Neural cell (in vitro differentiated cells): ENCODE data around the gene VSIG10. TPM values are rescaled to one million over a fixed set of nuclear protein-coding genes. Genes with fewer than 3 reads are reported as not detected.

ENCODE experiments used
- H2AFZ ChIP-seq: fragments of 200-600, 300-800 bp; sonication (generic), shearing (Covaris generic); 2 replicates; pipeline ENCODE4 v1.6.0; 2014; ENCODE audit warnings: low read depth, mild to moderate bottlenecking, antibody characterized with exemption, low read length, moderate library complexity
- H3F3A ChIP-seq: fragments of 200-600 bp; shearing (Covaris generic); 2 replicates; pipeline ENCODE4 v1.6.1; 2016; ENCODE audit warnings: mild to moderate bottlenecking, moderate library complexity, mixed read lengths, antibody characterized with exemption, low read length; ENCODE audit not compliant: insufficient read depth, poor library complexity, severe bottlenecking
- H3K27ac ChIP-seq: fragments of 200-600, 300-800 bp; sonication (generic), shearing (Covaris generic); 2 replicates; pipeline ENCODE4 v1.5.1; 2014; ENCODE audit warnings: mild to moderate bottlenecking, low read length, moderate library complexity
- H3K27me3 ChIP-seq: fragments of 300-800, 200-600 bp; sonication (generic), shearing (Covaris generic); 2 replicates; pipeline ENCODE4 v1.6.0; 2014; ENCODE audit warnings: mild to moderate bottlenecking, low read depth, low read length, moderate library complexity; ENCODE audit not compliant: insufficient read depth
- H3K36me3 ChIP-seq: fragments of 300-800, 200-600 bp; sonication (generic), shearing (Covaris generic); 2 replicates; pipeline ENCODE4 v1.5.1; 2014; ENCODE audit warnings: mild to moderate bottlenecking, antibody characterized with exemption, low read length, moderate library complexity; ENCODE audit not compliant: insufficient read depth
- H3K4me2 ChIP-seq: fragments of 300-800, 200-600 bp; sonication (generic), shearing (Covaris generic); 2 replicates; pipeline ENCODE4 v1.6.0; 2014; ENCODE audit warnings: mild to moderate bottlenecking, low read length
- H3K4me3 ChIP-seq: fragments of 300-800, 200-600 bp; sonication (generic), shearing (Covaris generic); 2 replicates; pipeline ENCODE4 v1.5.1; 2014; ENCODE audit warnings: mild to moderate bottlenecking, low read length, moderate library complexity
- H3K79me2 ChIP-seq: fragments of 200-600 bp; shearing (Covaris generic); replicated peaks from 2 replicates; pipeline ENCODE4 v1.6.0; 2014; ENCODE audit warnings: mild to moderate bottlenecking, low read length, moderate library complexity; ENCODE audit not compliant: insufficient read depth
- H3K9ac ChIP-seq: fragments of 300-800, 200-600 bp; sonication (generic), shearing (Covaris generic); 2 replicates; pipeline ENCODE4 v1.6.1; 2016; ENCODE audit warnings: mild to moderate bottlenecking, low read length, mixed read lengths
- H3K9me2 ChIP-seq: fragments of 200-600 bp; shearing (Covaris generic); 2 replicates; pipeline ENCODE4 v1.6.1; 2016; ENCODE audit warnings: mild to moderate bottlenecking, low read length, mixed read lengths; ENCODE audit not compliant: insufficient read depth
- H3K9me3 ChIP-seq: fragments of 200-600, 300-800 bp; sonication (generic), shearing (Covaris generic); 2 replicates; pipeline ENCODE4 v1.6.1; 2016; ENCODE audit warnings: mild to moderate bottlenecking, mixed run types, low read length, moderate library complexity, mixed read lengths
- H4K20me1 ChIP-seq: fragments of 200-600 bp; shearing (Covaris generic); 2 replicates; pipeline ENCODE4 v1.6.1; 2016; ENCODE audit warnings: mild to moderate bottlenecking, mixed run types; ENCODE audit not compliant: insufficient read depth
- CTCF ChIP-seq: fragments of 450-650 bp; IDR thresholded peaks from 2 replicates; pipeline ENCODE4 v1.5.1; 2014; ENCODE audit warnings: antibody characterized with exemption, mild to moderate bottlenecking, moderate library complexity; ENCODE audit not compliant: poor library complexity, severe bottlenecking
- EP300 ChIP-seq: fragments of 450-650 bp; conservative IDR thresholded peaks from 2 replicates; pipeline ENCODE4 v1.6.1; 2014; ENCODE audit warnings: antibody characterized with exemption, mild to moderate bottlenecking, moderate library complexity; ENCODE audit not compliant: poor library complexity, severe bottlenecking
- EZH2 ChIP-seq: fragments of 200-600, 300-800 bp; shearing (Covaris generic), sonication (generic); IDR thresholded peaks from 2 replicates; pipeline ENCODE4 v1.6.1; 2014; ENCODE audit warnings: antibody characterized with exemption, low read length, borderline replicate concordance, mild to moderate bottlenecking; ENCODE audit not compliant: insufficient read depth, poor library complexity, severe bottlenecking
- MXI1 ChIP-seq: fragments of 450-650 bp; conservative IDR thresholded peaks from 2 replicates; pipeline ENCODE4 v1.6.1; 2014; ENCODE audit warnings: antibody characterized with exemption, mild to moderate bottlenecking; ENCODE audit not compliant: poor library complexity, severe bottlenecking
- POLR2AphosphoS5 ChIP-seq: IDR thresholded peaks from 2 replicates; pipeline ENCODE4 v1.6.1; 2012
- RAD21 ChIP-seq: fragments of 450-650 bp; conservative IDR thresholded peaks from 2 replicates; pipeline ENCODE4 v1.6.1; 2014; ENCODE audit warnings: antibody characterized with exemption, mild to moderate bottlenecking, moderate library complexity
- REST ChIP-seq: IDR thresholded peaks from 2 replicates; pipeline ENCODE4 v1.6.1; 2012; ENCODE audit warnings: borderline replicate concordance
- SMC3 ChIP-seq: fragments of 450-650 bp; conservative IDR thresholded peaks from 2 replicates; pipeline ENCODE4 v1.6.1; 2014; ENCODE audit warnings: antibody characterized with exemption, mild to moderate bottlenecking, moderate library complexity; ENCODE audit not compliant: poor library complexity
- TAF1 ChIP-seq: IDR thresholded peaks from 2 replicates; pipeline ENCODE4 v1.6.1; 2012; ENCODE audit warnings: low read depth
- polyA plus RNA-seq: library from polyadenylated mRNA; depleted of rRNA; stranded (reverse); fragments of >200 nt; gene quantifications from 2 replicates; pipeline ENCODE4 v1.2.3, GENCODE V29; 2014

Gene VSIG10
- polyA plus RNA-seq, 1 donor from 2014 or later = 2.0 TPM

GRCh38 chr12:118052324-118053070 lies 51.3 kb downstream of the VSIG10 start (continued):
- TF ChIP-seq RAD21 (no peak), EP300 (no peak)

- Histone ChIP-seq H3K4me2 (no peak overlapping the region), H3K27me3 (no peaks in the 10 kb centered on the region), H3F3A (no peaks in the 10 kb centered on the region), H3K36me3 (peaks cover 7% of the 10 kb centered on the region), H3K9ac (no peak overlapping the region), H3K27ac (no peak overlapping the region), H3K9me3 (no peaks in the 10 kb centered on the region), H3K9me2 (no peaks in the 10 kb centered on the region), H2AFZ (no peak overlapping the region), H3K4me3 (no peak overlapping the region), H3K79me2 (peaks cover 11% of the 10 kb centered on the region), H4K20me1 (no peaks in the 10 kb centered on the region)
- no peak for TF ChIP-seq POLR2AphosphoS5
- TF ChIP-seq MXI1 = no peak
These were observed 52.6 kb downstream of the VSIG10 start for GRCh38 chr12:118050972-118051910.

GRCh38 chr12:118046430-118046829 lies 57.4 kb downstream of the VSIG10 start:
- no peak overlapping the region for H3K27ac ChIP-seq
- TF ChIP-seq REST = no peak
- TF ChIP-seq POLR2AphosphoS5 = no peak
- no peak overlapping the region for H3K4me2 ChIP-seq
- peaks cover 7% of the 10 kb centered on the region for H3K36me3 ChIP-seq
- H3K27me3 ChIP-seq = no peaks in the 10 kb centered on the region
- H3K9ac ChIP-seq = no peak overlapping the region
- no peaks in the 10 kb centered on the region for H3K9me2 ChIP-seq
- no peaks in the 10 kb centered on the region for H4K20me1 ChIP-seq
- H3K9me3 ChIP-seq = no peaks in the 10 kb centered on the region
- no peak overlapping the region for H2AFZ ChIP-seq
- H3F3A ChIP-seq = no peaks in the 10 kb centered on the region
- no peaks in the 10 kb centered on the region for H3K79me2 ChIP-seq
- no peak overlapping the region for H3K4me3 ChIP-seq

GRCh38 chr12:118044577-118044976 lies 59.2 kb downstream of the VSIG10 start:
- TF ChIP-seq CTCF (no peak), TAF1 (no peak), MXI1 (no peak), REST (no peak), SMC3 (no peak), EP300 (no peak), EZH2 (no peak), RAD21 (no peak), POLR2AphosphoS5 (no peak)
- no peaks in the 10 kb centered on the region for H3K9me2 ChIP-seq
- no peaks in the 10 kb centered on the region for H4K20me1 ChIP-seq
- no peak overlapping the region for H3K27ac ChIP-seq
- H3K36me3 ChIP-seq = peaks cover 7% of the 10 kb centered on the region
- no peak overlapping the region for H2AFZ ChIP-seq
- H3K9me3 ChIP-seq = no peaks in the 10 kb centered on the region
- H3K79me2 ChIP-seq = no peaks in the 10 kb centered on the region
- H3K4me3 ChIP-seq = no peak overlapping the region
- H3K9ac ChIP-seq = no peak overlapping the region
- no peaks in the 10 kb centered on the region for H3K27me3 ChIP-seq
- no peak overlapping the region for H3K4me2 ChIP-seq
- no peaks in the 10 kb centered on the region for H3F3A ChIP-seq
